ENCODE data around the gene RITA1.

GRCh38 chr12:113216027-113216426 is 30.5 kb downstream of the RITA1 start:
- TF ChIP-seq POLR2A (IDR thresholded peaks at IDR 0.05; ENCODE audit: low read length) (no peak), GATA1 (IDR thresholded peaks at IDR 0.05; ENCODE audit: low read depth, low read length) (no peak)

Measured in erythroblast (primary cell).